Lower leg skin (tissue), 3 donors: Measurements from ENCODE around the gene OR6V1.

Experiments
- POLR2A ChIP-seq, 2 donors: fragments of 450-650 bp; IDR thresholded peaks; one replicate each; pipeline ENCODE4 v1.6.1; 2016 to 2017; ENCODE audit warnings: antibody characterized with exemption in 2 of 2, mild to moderate bottlenecking in 1 of 2, moderate library complexity in 1 of 2
- TF ChIP-seq, protein P1 (sequence below), 3 donors: fragments of 450-650 bp; IDR thresholded peaks; one replicate each; pipeline ENCODE4 v1.5.1; 2016; ENCODE audit warnings: antibody characterized with exemption in 3 of 3, mild to moderate bottlenecking in 3 of 3, moderate library complexity in 2 of 3

DNA sequence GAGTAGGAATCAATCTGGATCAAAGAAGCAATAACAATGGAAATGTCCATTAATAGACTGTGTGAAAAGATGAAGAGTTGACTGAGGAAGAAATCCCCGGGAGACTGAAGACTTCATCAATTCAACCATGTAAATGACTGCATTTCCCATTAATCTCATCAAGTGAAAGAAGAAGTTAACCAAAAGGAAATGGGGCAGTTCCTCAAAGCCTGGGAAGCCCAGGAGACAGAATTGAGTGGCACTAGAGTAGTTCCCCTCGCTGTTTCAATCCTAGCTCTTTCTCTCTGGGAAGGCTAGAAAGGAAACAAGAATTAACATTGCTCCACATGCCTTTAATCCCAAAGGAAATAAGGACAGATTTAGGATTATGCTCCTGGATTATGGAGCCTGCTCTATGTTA lies 4.8 kb upstream of the OR6V1 start:
- TF ChIP-seq, protein P1, sequence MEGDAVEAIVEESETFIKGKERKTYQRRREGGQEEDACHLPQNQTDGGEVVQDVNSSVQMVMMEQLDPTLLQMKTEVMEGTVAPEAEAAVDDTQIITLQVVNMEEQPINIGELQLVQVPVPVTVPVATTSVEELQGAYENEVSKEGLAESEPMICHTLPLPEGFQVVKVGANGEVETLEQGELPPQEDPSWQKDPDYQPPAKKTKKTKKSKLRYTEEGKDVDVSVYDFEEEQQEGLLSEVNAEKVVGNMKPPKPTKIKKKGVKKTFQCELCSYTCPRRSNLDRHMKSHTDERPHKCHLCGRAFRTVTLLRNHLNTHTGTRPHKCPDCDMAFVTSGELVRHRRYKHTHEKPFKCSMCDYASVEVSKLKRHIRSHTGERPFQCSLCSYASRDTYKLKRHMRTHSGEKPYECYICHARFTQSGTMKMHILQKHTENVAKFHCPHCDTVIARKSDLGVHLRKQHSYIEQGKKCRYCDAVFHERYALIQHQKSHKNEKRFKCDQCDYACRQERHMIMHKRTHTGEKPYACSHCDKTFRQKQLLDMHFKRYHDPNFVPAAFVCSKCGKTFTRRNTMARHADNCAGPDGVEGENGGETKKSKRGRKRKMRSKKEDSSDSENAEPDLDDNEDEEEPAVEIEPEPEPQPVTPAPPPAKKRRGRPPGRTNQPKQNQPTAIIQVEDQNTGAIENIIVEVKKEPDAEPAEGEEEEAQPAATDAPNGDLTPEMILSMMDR (IDR thresholded peaks at IDR 0.05) = no peak
- no peak for TF ChIP-seq POLR2A (IDR thresholded peaks at IDR 0.05)
